Measurements from ENCODE around the gene PPP1CC.

PPP1CC gene

GRCh38 chr12:110670161-110670701 is 72.5 kb downstream of the PPP1CC start:
- Histone ChIP-seq H3K4me3 (ENCODE audit: low read depth, low read length) (no peak overlapping the region), H3K36me3 (replicated peaks) (no peaks in the 10 kb centered on the region), H3K27ac (no peak overlapping the region), H3K27me3 (replicated peaks) (no peaks in the 10 kb centered on the region)
- TF ChIP-seq CTCF (IDR thresholded peaks at IDR 0.05; ENCODE audit: low read depth, low read length, missing control alignments): no peak
- no peak for DNase-seq
- in situ Hi-C loops (cut with HindIII; ENCODE audit: low pct_ligation_motif_present, low sequenced_read_pairs): no loop called here
